ENCODE results near the gene BRMS1.

BRMS1 gene

DNA sequence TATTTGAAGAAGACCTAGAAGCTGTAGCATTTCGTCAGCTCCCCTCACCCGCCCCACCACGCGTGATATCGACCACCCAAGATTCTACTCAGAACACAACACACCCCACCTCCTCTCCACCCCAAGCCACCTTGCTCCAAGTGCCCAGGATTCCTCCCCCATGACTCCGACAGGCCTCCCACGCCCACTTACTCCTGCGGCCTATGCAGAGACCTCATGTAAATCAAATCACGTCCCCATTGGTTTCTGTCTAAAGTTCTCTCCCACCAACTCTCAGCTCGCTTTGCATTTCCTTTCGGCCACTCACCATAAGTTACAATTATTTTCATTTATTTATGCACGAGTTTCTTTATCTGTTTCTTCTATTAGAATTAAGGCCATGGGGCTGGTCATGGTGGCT lies 42.2 kb downstream of the BRMS1 start:
- no peak for DNase-seq (ENCODE audit: low read depth)

DNA sequence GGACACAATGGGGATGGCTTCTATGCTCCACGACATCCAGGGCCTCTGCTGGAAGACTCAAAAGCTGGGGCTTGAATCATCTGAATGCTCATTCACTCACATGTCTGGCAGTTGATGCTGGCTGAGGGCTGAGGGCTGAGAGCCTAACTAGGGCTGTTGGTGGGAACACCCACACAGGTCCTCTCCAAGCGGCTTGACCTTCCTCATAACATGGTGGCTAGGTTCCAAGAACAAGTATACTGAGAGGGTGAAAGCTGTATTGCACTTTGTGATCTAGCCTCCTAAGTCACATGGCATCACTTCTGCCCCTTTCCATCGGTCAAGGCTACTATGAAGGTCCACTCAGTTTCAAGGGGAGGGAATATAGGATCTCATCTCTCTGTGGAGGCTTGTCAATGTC lies 45.7 kb downstream of the BRMS1 start:
- DNase-seq (ENCODE audit: low read depth) = no peak

DNA sequence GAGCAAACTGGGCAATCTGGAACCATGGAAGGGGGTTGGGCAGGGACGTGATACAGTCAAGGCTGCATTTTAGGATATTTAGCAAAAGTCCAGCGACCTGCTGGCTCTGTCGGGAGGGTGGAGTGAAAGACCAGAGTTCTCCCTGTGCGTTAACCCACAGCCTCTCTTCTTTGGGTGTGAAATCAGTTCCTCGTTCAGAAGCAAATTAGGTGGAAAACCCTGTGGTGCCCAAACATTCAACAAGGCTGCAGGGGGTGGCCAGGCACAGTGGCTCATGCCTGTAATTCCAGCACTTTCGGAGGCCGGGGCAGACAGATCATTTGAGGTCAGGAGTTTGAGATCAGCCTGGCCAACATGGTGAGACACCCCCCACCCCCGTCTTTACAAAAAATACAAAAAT lies 47.3 kb downstream of the BRMS1 start:
- DNase-seq (ENCODE audit: low read depth) = no peak

DNA sequence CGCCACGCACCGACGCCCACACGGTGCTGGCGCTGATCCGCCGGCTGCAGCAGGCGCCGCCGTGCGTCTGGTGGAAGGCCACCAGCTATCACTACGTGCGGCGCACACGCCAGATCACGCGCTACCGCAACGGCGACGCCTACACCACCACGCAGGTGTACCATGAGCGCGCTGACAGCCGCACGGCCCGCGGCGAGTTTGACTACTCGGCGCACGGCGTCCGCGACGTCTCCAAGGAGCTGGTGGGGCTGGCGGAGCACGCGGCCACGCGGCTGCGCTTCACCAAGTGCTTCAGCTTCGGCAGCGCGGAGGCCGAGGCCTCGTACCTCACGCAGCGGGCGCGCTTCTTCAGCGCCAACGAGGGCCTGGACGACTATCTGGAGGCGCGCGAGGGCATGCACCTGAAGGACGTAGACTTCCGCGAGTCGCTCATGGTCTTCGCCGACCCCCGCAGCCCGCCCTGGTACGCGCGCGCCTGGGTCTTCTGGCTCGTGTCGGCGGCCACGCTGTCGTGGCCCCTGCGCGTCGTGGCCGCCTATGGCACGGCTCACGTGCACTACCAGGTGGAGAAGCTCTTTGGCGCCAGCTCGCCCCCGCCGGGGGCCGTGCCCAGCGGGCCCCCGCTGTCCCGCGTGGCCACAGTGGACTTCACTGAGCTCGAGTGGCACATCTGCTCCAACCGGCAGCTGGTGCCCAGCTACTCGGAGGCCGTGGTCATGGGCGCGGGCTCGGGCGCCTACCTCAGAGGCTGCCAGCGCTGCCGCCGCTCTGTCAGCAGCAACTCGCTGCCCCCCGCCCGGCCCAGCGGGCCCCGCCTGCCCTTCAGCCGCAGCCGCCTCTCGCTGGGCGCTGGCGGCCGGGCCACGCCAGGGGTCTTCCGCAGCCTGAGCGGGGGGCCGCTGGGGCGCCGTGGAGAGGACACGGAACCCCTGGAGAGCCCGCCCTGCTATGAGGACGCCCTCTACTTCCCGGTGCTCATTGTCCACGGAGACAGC lies 50.0 kb downstream of the BRMS1 start:
- no peak for DNase-seq (ENCODE audit: low read depth)

DNA sequence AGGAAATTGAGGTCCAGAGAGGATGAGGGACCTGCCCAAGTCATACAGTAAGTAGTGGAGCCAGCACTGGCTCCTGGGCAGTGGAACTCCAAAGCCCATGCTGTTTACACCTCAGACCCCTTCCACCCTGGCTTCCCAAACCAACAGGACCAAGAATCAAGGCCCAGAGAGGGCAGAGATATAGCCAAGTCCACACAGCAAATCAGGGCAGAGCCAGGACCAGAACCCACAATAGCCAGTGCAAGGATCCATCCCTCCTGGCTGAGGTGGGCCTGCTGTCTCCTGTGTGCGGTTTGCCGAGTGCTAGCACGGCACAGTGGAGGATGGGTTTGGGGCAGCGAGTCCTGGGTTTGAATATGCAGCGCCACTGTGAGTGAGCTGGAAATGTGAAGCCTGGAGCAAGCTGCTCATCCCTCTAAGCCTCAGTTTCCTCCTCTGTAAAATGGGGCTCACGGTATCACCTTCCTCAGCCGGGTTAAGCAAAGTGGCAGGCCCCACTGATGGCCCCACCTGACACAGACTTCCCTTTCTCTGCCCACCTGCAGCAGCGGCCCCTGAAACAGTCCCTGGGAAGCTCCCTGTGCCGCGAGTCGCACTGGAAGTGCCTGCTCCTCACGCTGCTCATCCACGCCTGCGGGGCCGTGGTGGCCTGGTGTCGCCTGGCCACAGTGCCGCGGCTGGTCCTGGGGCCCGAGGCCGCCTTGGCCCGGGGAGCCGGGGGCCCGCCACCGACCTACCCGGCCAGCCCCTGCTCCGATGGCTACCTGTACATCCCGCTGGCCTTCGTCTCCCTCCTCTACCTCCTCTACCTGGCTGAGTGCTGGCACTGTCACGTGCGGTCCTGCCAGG lies 50.9 kb downstream of the BRMS1 start:
- no peak for DNase-seq (ENCODE audit: low read depth)

DNA sequence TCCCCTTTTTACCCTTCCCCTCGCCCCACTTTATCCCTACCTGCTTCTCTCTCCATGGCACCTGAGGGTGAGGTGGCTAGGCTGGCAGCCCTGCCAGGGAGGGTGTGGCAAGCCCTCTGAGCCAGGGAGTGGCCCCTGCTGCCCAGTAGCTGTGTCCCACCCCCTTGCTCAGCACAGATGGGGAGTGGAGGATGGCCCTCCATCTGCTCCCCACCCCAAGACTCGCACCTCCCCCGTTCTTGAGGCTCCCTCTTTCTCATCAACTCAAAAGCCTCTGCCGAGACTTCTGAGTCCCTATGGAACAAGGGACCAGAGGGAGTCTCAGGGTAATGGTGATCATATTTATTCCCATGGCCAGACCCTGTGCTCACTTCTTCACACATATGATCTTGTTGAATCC lies 51.6 kb downstream of the BRMS1 start:
- no peak for DNase-seq (ENCODE audit: low read depth)

DNA sequence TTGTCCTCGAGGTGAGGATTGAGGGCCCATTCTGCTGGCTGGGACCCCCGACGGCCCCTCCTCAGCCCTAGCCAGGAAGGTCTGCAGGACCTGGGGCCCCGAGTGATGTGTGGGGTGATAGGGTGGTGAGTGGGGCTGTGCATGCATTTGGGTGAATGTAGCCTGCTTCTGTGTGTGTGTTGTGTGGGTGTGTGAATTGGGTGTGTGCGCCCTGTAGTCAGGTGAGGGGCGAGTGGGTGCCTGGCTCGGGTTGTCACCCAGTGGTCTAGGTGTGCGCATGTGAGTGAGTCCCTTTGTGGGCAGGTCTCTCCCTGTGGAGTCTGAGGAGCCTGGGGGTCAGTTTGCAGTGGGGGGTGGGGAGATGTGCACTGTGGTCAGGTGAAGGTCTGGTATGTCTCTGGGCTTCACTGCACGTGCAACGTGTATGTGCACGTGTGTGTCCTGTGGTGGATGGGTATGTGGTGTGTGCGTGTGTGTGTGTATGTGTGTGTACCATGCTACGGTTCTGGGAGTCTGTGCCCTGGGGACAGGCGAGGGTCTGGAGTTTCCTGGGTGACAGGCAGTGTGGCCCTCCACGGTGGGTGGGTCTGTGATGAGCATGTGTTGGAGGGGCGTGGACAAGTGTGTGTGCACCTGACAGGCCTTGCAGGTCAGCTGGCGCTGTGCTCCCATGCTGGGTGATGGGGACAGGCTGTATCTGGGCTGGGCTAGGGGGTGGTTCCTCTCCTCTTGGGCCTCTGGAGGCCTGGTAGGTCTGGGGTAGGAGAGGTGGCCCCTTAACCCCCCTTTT lies 52.2 kb downstream of the BRMS1 start:
- no peak for DNase-seq (ENCODE audit: low read depth)

DNA sequence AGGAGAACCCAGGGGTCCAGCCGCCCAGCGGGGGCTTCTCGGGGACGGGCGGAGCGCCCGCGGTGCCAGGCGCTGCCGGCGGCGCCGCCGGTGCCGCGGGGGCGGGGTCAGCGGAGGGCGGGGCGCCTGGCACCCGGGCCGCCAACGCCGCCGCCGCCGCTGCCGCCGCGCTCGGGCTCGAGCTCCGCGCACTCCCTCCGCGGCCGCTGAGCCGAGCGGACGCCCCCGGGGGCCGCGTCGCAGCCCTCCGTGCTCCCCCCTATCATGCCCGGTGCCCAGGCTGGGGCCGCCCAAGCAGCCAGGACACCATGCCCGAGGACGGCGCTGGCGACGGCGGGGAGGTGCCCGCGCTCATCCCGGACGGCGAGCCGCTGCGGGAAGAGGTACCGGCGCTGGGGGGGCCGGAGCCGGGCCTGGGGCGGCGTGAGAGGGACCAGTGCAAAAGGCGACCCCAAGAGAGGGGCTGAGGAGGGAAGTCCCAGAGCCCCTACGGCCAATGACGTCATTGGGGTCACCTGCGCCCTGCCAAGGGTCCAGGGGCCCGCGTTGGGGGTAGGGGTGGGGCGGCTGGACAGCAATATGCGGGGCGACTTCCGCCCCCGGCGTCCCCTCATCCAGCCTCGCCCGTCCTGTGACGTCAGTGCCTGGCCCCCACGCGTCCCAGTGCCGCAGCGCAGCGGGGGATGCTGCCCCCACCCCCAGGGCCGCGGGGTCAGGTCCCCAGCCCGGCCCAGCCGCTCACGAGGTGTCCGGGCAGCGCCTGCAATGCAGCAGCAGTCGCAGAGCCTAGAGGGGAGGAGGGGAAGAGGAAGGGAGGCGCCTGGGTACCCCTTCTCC lies 53.0 kb downstream of the BRMS1 start, which contains the start of gene TMEM151A:
TMEM151A (plus strand) TSS at position 189 of the 837 bp plus-strand sequence; CDS start at position 309, 120 bp downstream.
- DNase-seq (ENCODE audit: low read depth) = no peak

DNA sequence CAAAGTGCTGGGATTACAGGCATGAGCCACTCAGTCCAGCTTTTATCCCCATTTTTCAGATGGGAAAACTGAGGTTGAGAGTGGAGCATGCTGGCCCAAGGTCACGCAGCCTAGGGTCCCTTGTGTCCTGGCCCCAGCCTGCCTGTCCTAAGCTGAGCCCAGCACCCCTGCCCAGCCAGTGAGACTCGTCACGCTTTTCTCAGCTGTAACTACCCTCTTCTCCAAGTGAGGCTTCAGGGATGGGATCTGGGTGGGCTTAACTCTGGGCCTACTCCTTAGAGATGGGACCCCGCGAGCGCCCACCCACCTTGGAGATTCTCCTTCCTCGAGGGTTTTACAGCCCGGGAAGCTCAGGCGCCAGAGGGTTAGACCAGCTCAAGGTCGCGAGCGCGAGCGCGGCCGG lies 53.6 kb downstream of the BRMS1 start:
- DNase-seq (ENCODE audit: low read depth) = no peak

DNA sequence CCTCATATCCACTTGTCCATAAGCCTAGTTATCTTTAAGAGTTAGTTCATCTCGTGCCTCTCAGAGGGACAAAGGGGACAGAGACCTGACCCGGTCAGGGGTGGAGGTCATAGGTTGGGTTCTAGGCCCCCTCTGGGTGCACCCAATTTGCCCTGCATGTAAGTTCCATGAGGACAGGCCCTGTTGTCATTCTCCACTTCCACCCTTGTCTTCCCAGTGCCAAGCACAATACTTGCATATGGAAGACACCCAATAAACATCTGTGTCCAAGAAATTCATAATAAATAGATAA lies 54.6 kb downstream of the BRMS1 start:
- no peak for DNase-seq (ENCODE audit: low read depth)

DNA sequence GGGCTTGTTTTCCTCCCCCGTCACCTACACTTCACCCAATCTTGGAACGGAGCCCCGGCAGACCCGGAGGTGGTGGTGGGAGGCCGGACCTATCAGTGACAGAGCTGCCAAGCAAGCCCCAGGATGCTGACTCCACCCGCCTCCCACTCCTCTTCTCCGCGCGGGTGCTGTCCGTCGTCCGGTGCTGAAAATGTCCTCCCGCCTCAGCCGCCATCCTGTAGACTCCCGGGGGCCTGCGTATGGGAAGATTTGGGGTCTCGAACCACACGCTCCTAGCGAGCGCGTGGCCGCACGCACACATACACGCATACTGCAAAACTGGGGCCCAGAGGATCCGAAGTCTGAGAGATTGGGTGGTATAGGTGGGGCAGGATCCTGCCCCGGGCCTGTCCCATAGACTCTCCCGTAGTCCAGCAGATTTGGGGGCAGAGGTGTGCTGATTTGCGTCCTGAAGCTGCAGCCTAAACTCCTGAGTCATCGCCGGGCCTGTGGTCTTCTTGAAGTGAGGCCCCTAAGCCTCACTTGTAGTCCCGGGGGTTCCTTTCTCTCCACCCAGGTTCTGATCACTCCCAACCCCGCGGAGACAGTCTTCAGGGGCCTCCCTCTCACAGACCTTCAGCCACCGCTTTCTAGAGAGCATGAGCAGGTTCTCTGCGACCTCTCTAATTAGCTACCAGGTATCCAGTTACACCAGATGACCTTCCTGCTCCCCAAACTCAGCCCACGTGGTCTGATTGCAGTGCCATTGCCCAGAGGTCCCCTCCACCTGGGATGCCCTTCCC lies 55.2 kb downstream of the BRMS1 start:
- peak; percentile 72 for DNase-seq (ENCODE audit: low read depth)

DNA sequence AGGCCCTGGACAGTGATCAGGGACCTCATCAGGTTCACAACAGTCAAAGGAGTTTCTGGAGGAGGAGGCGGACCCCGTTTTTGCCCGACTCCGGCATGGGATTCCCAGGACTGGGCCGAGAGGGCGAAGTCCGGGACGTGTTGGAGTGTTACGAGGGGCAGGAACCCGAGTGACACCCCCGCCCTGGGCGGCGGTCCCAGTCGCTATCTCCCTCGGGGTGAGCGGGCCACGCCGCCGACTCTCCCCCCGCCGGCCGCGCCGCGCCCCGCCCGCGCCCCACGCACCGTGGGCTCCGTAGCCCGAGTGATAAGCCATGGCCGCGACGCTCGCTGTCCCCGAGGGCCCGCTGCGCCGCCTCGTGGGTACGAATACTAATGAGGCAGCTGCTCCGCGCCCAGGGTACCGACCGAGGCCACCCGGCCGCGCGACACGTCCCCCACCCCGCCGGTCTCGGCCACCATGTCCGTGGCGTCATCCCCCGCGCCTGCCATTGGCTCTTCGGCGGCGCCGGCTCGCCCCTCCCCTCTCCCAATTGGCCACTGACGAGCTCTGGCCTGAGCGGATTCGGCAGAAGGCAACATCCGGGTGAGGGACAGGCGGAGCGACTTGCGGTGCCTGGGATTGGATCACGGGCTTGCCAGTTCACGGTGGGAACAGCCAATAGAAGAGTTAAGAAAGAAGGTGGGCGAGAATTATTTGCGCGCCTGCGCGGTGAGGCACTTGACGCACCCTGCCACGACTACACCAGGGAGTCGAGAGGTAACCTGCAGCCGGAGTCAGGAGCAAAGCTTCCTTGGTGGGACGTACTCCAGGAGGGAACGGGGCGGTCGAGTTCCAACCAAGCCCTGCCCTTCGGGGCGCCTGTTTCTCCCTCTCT lies 56.0 kb downstream of the BRMS1 start, which contains the start of gene YIF1A:
YIF1A (minus strand) TSS at position 473 of the 877 bp plus-strand sequence; CDS start at position 315, 158 bp downstream.
- DNase-seq (ENCODE audit: low read depth) = peak; percentile 97

DNA sequence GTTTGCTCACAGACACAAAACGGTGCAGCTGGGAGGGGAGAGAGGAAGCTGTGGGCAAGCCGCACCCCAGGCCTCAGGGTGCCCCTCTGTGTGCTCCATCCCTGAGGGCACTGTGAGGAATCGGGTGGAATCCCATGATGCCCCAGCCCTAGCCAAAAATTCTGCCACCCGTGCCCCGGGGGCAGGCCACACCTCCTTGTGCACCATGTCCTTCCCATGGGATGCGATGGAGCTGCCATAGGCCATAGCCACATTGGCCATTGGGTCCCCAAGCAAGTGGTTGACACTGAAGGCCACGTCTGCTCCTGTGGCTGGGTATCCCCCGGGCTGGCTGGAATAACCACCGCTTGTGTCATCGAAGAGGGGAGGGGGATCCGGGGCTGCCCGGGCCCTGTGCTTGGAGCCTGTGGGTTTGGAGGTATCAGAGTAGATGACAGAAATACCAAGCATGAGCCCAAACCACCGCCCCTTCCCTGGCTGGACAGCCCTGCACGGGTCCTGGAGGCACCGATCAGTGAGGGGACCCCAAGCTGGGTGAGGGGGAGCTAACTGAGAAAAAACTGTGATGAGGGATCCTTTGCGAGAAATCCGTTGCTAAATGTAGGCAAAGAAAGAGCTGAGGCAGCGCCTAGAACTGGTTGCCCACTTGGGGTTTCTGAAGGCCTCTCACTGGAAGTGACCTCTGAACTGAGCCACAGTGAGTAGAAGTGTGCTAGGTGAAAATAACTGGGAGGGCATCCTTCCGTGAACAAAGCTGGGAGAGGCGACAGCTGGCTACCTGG lies 56.8 kb downstream of the BRMS1 start:
- no peak for DNase-seq (ENCODE audit: low read depth)
